Prostate gland (tissue), 2 donors: ENCODE measurements around the gene CHMP6. TPM values are rescaled to one million over a fixed set of nuclear protein-coding genes. Genes with fewer than 3 reads are reported as not detected.

Source experiments
- DNase-seq: peaks from one replicate; pipeline ENCODE4 v3.0.0-alpha.2; 2019; ENCODE audit warnings: low spot score
- H3K27ac ChIP-seq, 2 donors: fragments of 200-600 bp; sonication (generic); 2 replicates each; pipeline ENCODE4 v1.5.1; 2017 to 2019
- H3K27me3 ChIP-seq: fragments of 200-600 bp; sonication (generic); replicated peaks from 2 replicates; pipeline ENCODE4 v1.5.1; 2019; ENCODE audit not compliant: insufficient read depth
- H3K36me3 ChIP-seq, 2 donors: fragments of 200-600 bp; sonication (generic); 1 replicate in 1 of 2; 2 replicates in 1 of 2; pipeline versions ENCODE4 v1.5.1 to v1.8.1; 2017 to 2019
- H3K4me1 ChIP-seq: fragments of 200-600 bp; sonication (generic); replicated peaks from 2 replicates; pipeline ENCODE4 v1.5.1; 2019
- H3K4me3 ChIP-seq, 2 donors: fragments of 200-600 bp; sonication (generic); 2 replicates each; pipeline ENCODE4 v1.5.1; 2017 to 2019
- H3K9me3 ChIP-seq: fragments of 200-600 bp; sonication (generic); 2 replicates; pipeline ENCODE4 v1.5.1; 2017
- CTCF ChIP-seq, 4 experiments: fragments of 200-600 bp in 2 of 4; fragments of 450-650 bp in 2 of 4; sonication (generic) in 2 of 4; IDR thresholded peaks; 1 replicate in 3 of 4; 2 replicates in 1 of 4; pipeline ENCODE4 v1.5.1; 2016 to 2019; ENCODE audit warnings: antibody characterized with exemption in 4 of 4, mild to moderate bottlenecking in 2 of 4, moderate library complexity in 2 of 4
- POLR2A ChIP-seq: fragments of 450-650 bp; IDR thresholded peaks from one replicate; pipeline ENCODE4 v1.6.1; 2016; ENCODE audit warnings: antibody characterized with exemption, mild to moderate bottlenecking
- POLR2AphosphoS5 ChIP-seq: sonication (generic); formaldehyde crosslinking; IDR thresholded peaks from one replicate; pipeline ENCODE4 v1.6.1; 2017; ENCODE audit warnings: antibody characterized with exemption
- WGBS: methylation state at CpG from one replicate; pipeline ENCODE4 v1.1.5; 2018; 5-methylcytosine and 5-hydroxymethylcytosine counted together
- intact Hi-C: fragments of 100-400 bp; cut with DNase I; formaldehyde crosslinking; loops from one replicate; pipeline ENCODE4 v1.14.2; 2022
- total RNA-seq, 2 donors: library from RNA; depleted of rRNA; stranded (reverse); fragments of >200 nt; gene quantifications; one replicate each; pipeline ENCODE4 v1.1.0, GENCODE V29; 2016

The CHMP6 gene
- total RNA-seq, 2 donors from 2014 or later: 30.6 to 35.3 TPM

GRCh38 chr17:81039096-81039495 lies 47.5 kb downstream of the CHMP6 start:
- intact Hi-C loops: no loop called here
- TF ChIP-seq CTCF (IDR thresholded peaks at IDR 0.05): no peak
- no peak for TF ChIP-seq POLR2AphosphoS5
- TF ChIP-seq POLR2A: no peak
- peaks cover 51% of the 10 kb centered on the region for H3K4me1 ChIP-seq
- no peak for DNase-seq
- H3K36me3 ChIP-seq: no peaks in the 10 kb centered on the region
- H3K27me3 ChIP-seq: no peaks in the 10 kb centered on the region
- no peaks in the 10 kb centered on the region for H3K9me3 ChIP-seq
- H3K4me3 ChIP-seq: no peak overlapping the region
- 89% methylated on average over 16 of the region's 16 CpGs for WGBS
- H3K27ac ChIP-seq: peak overlapping the region; percentile 90 to 95

- DNase-seq: no peak
- Histone ChIP-seq H3K4me1 (peaks cover 60% of the 10 kb centered on the region), H3K4me3 (peak overlapping the region in 1 of 2 donors; percentile 5), H3K9me3 (no peaks in the 10 kb centered on the region), H3K27me3 (no peaks in the 10 kb centered on the region), H3K27ac (peak overlapping the region; percentile 90 to 95), H3K36me3 (no peaks in the 10 kb centered on the region)
- 43% methylated on average over 27 of the region's 28 CpGs for WGBS
- intact Hi-C loops: no loop called here
- TF ChIP-seq POLR2A: no peak
- no peak for TF ChIP-seq POLR2AphosphoS5
- TF ChIP-seq CTCF (IDR thresholded peaks at IDR 0.05): no peak
These were observed 48.5 kb downstream of the CHMP6 start for GRCh38 chr17:81039854-81040758.

- H3K9me3 ChIP-seq: no peaks in the 10 kb centered on the region
- no peak overlapping the region for H3K4me3 ChIP-seq
- 50% methylated on average over 6 of the region's 6 CpGs for WGBS
- H3K27ac ChIP-seq: peak overlapping the region; percentile 90 to 95
- H3K36me3 ChIP-seq: no peaks in the 10 kb centered on the region
- DNase-seq: no peak
- intact Hi-C loops: no loop called here
- no peaks in the 10 kb centered on the region for H3K27me3 ChIP-seq
- peak in 3 of 4 experiments; percentile 21 to 42 (median 40) for TF ChIP-seq CTCF (IDR thresholded peaks at IDR 0.05)
- TF ChIP-seq POLR2AphosphoS5: no peak
- no peak for TF ChIP-seq POLR2A
- H3K4me1 ChIP-seq: peaks cover 68% of the 10 kb centered on the region
These were observed 49.2 kb downstream of the CHMP6 start for GRCh38 chr17:81040791-81041337.

- Histone ChIP-seq H3K9me3 (no peaks in the 10 kb centered on the region), H3K27ac (peak overlapping the region; percentile 90 to 95), H3K4me1 (peaks cover 67% of the 10 kb centered on the region), H3K36me3 (no peaks in the 10 kb centered on the region), H3K4me3 (no peak overlapping the region), H3K27me3 (no peaks in the 10 kb centered on the region)
- no peak for TF ChIP-seq POLR2AphosphoS5
- no peak for TF ChIP-seq POLR2A
- TF ChIP-seq CTCF (IDR thresholded peaks at IDR 0.05): no peak
- 91% methylated on average over 9 of the region's 9 CpGs for WGBS
- no peak for DNase-seq
- intact Hi-C loops: no loop called here
These were observed 51.0 kb downstream of the CHMP6 start for GRCh38 chr17:81042606-81043005.
